Activated CD4-positive, CD25-positive, alpha-beta regulatory T cell treated with anti-CD3 and anti-CD28 coated beads, Interleukin-2, amount 50 U/mL, for 16 hours (primary cell): ENCODE results near the gene DGKI.

Experiments
- DNase-seq: peaks from one replicate; pipeline ENCODE4 v3.0.0-alpha.2; 2020; ENCODE audit warnings: low read depth, low spot score

Gene DGKI

GRCh38 chr7:137544453-137545058 is 302.2 kb downstream of the DGKI start:
- DNase-seq, result no peak

- no peak for DNase-seq
Observed at GRCh38 chr7:137539111-137539715, 307.6 kb downstream of the DGKI start.

GRCh38 chr7:137538361-137538762 is 308.4 kb downstream of the DGKI start:
- no peak for DNase-seq

GRCh38 chr7:137535579-137535978 is 311.2 kb downstream of the DGKI start:
- DNase-seq, result no peak

- DNase-seq, result no peak
Observed at GRCh38 chr7:137531671-137532070, 315.1 kb downstream of the DGKI start.

GRCh38 chr7:137527634-137528033 is 319.1 kb downstream of the DGKI start:
- DNase-seq, result no peak

GRCh38 chr7:137523171-137523570 is 323.6 kb downstream of the DGKI start:
- DNase-seq, result no peak

- no peak for DNase-seq
Observed at GRCh38 chr7:137521451-137521850, 325.3 kb downstream of the DGKI start.

- DNase-seq, result no peak
Observed at GRCh38 chr7:137519947-137520346, 326.8 kb downstream of the DGKI start.

- DNase-seq, result no peak
Observed at GRCh38 chr7:137519181-137519691, 327.5 kb downstream of the DGKI start.

GRCh38 chr7:137513091-137513490 is 333.7 kb downstream of the DGKI start:
- DNase-seq, result no peak

GRCh38 chr7:137507096-137507495 is 339.7 kb downstream of the DGKI start:
- DNase-seq, result no peak

- no peak for DNase-seq
Observed at GRCh38 chr7:137506031-137506430, 340.7 kb downstream of the DGKI start.

GRCh38 chr7:137501562-137501961 is 345.2 kb downstream of the DGKI start:
- no peak for DNase-seq

GRCh38 chr7:137492889-137493288 is 353.9 kb downstream of the DGKI start:
- DNase-seq, result no peak

- DNase-seq, result no peak
Observed at GRCh38 chr7:137489880-137490279, 356.9 kb downstream of the DGKI start.

GRCh38 chr7:137488038-137488437 is 358.7 kb downstream of the DGKI start:
- no peak for DNase-seq

GRCh38 chr7:137485818-137486217 is 361.0 kb downstream of the DGKI start:
- DNase-seq, result no peak

- no peak for DNase-seq
Observed at GRCh38 chr7:137484326-137484725, 362.4 kb downstream of the DGKI start.

- DNase-seq, result no peak
Observed at GRCh38 chr7:137482466-137482865, 364.3 kb downstream of the DGKI start.

GRCh38 chr7:137480824-137481365 is 365.9 kb downstream of the DGKI start:
- DNase-seq, result no peak

- DNase-seq, result no peak
Observed at GRCh38 chr7:137480401-137480800, 366.4 kb downstream of the DGKI start.

GRCh38 chr7:137476937-137477336 is 369.8 kb downstream of the DGKI start:
- DNase-seq, result no peak
